Measurements from ENCODE around the gene MCM7. TPM values are rescaled to one million over a fixed set of nuclear protein-coding genes. Genes with fewer than 3 reads are reported as not detected.

The MCM7 gene
- total RNA-seq, 1 donor from 2014 or later, result 196 TPM

DNA sequence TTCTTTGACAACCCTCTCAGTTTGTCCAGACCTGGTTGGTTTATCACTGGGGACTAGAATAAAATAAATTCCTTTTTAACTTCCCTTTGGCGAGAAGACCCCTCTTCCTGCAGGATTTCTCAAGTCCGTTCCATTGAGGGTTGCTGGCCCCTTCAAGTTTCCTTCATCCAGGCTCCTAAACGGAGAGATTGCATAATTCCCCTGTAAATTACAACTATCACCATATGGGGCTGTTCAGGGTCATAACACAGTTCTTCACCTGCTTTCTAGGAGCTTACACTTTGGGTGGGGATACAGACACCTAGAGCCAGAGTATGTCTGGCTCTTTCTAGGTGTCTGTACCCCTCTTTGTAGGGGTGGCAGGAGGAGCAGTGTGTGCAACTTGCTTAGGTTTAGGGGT, 15.7 kb downstream of the MCM7 start:
- Mint-ChIP-seq H3K27me3 (ENCODE audit: unreplicated experiment) (peaks cover 12% of the 10 kb centered on the region), H3K9me3 (ENCODE audit: unreplicated experiment) (peaks cover 15% of the 10 kb centered on the region), H3K36me3 (ENCODE audit: unreplicated experiment) (no peaks in the 10 kb centered on the region), H3K4me3 (ENCODE audit: unreplicated experiment) (no peak overlapping the region), H3K4me1 (ENCODE audit: low read depth, unreplicated experiment) (peaks cover 7% of the 10 kb centered on the region), H3K27ac (ENCODE audit: unreplicated experiment) (no peak overlapping the region)
- no peak for DNase-seq
- TF ChIP-seq, protein P1, sequence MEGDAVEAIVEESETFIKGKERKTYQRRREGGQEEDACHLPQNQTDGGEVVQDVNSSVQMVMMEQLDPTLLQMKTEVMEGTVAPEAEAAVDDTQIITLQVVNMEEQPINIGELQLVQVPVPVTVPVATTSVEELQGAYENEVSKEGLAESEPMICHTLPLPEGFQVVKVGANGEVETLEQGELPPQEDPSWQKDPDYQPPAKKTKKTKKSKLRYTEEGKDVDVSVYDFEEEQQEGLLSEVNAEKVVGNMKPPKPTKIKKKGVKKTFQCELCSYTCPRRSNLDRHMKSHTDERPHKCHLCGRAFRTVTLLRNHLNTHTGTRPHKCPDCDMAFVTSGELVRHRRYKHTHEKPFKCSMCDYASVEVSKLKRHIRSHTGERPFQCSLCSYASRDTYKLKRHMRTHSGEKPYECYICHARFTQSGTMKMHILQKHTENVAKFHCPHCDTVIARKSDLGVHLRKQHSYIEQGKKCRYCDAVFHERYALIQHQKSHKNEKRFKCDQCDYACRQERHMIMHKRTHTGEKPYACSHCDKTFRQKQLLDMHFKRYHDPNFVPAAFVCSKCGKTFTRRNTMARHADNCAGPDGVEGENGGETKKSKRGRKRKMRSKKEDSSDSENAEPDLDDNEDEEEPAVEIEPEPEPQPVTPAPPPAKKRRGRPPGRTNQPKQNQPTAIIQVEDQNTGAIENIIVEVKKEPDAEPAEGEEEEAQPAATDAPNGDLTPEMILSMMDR (IDR thresholded peaks at IDR 0.05; ENCODE audit: partially characterized antibody, unreplicated experiment), result no peak

DNA sequence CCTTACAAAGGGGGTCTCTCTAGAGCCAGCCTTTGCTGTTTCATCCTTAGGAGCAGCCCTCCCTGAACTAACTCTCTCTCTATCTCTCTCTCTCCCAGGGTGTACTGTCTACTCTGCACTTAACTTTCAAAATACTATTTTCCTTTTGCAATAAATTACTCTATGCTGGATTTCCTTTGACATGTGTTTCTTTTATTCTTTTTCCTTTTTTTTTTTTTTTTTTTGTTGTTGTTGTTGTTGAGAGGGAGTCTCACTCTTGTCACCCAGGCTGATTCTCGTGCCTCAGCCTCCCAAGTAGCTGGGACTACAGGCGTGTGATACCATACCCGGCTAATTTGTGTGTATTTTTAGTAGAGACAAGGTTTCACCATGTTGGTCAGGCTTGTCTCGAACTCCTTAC, 18.2 kb downstream of the MCM7 start:
- Mint-ChIP-seq H3K4me3 (ENCODE audit: unreplicated experiment) (peak overlapping the region; percentile 92), H3K4me1 (ENCODE audit: low read depth, unreplicated experiment) (peaks cover 11% of the 10 kb centered on the region), H3K36me3 (ENCODE audit: unreplicated experiment) (peaks cover 6% of the 10 kb centered on the region), H3K27me3 (ENCODE audit: unreplicated experiment) (peaks cover 15% of the 10 kb centered on the region), H3K9me3 (ENCODE audit: unreplicated experiment) (peaks cover 10% of the 10 kb centered on the region), H3K27ac (ENCODE audit: unreplicated experiment) (peak overlapping the region; percentile 74)
- TF ChIP-seq, protein P1 (IDR thresholded peaks at IDR 0.05; ENCODE audit: partially characterized antibody, unreplicated experiment), result no peak
- DNase-seq, result no peak

- peak; percentile 98 for DNase-seq
- peaks cover 10% of the 10 kb centered on the region for H3K9me3 Mint-ChIP-seq (ENCODE audit: unreplicated experiment)
- H3K36me3 Mint-ChIP-seq (ENCODE audit: unreplicated experiment), result peaks cover 12% of the 10 kb centered on the region
- TF ChIP-seq, protein P1 (IDR thresholded peaks at IDR 0.05; ENCODE audit: partially characterized antibody, unreplicated experiment), result peak; percentile 93
- peaks cover 11% of the 10 kb centered on the region for H3K4me1 Mint-ChIP-seq (ENCODE audit: low read depth, unreplicated experiment)
- peak within 1 kb of the TSS; percentile 95 for H3K27ac Mint-ChIP-seq (ENCODE audit: unreplicated experiment)
- peaks cover 12% of the 10 kb centered on the region for H3K27me3 Mint-ChIP-seq (ENCODE audit: unreplicated experiment)
- H3K4me3 Mint-ChIP-seq (ENCODE audit: unreplicated experiment), result peak within 1 kb of the TSS; percentile 100
Measured at GRCh38 chr7:100081535-100082102, 19.6 kb downstream of the MCM7 start, which contains the start of gene ZNF3. ZNF3 (minus strand) TSS chr7:100081723; CDS start chr7:100077357, 4,366 bp downstream.

DNA sequence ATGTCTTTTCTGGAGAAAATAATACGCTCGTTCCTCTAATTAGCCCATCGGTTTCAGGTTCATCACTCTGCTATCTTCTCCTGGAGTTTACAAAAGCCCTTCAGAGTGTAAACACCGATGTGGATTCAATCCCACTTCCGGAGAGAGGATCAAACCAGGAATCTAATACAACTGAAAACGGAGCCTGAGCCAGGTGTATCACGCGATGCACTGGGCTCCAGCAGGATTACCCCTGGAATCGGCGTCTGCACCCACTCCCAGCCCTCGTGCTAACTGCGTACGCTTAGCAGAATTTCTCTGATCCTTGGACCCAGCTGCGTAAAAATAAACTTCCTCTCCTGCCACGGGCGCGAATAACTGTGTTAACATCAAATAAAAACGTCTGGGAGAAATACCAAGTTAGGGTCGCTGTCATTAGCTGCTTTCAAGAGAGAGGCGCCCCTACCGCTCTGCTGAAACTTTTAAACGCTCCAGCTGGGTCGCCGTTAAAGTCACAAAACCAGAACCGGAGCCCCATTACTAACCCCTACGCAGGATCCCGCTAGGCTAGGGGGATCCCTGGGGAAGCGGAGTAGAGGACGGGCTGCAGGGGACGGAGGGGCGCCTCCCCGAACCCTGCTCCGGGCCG, 20.2 kb downstream of the MCM7 start:
- H3K4me1 Mint-ChIP-seq (ENCODE audit: low read depth, unreplicated experiment), result peaks cover 11% of the 10 kb centered on the region
- TF ChIP-seq, protein P1 (IDR thresholded peaks at IDR 0.05; ENCODE audit: partially characterized antibody, unreplicated experiment), result no peak
- H3K27ac Mint-ChIP-seq (ENCODE audit: unreplicated experiment), result peak overlapping the region; percentile 94
- peak overlapping the region; percentile 100 for H3K4me3 Mint-ChIP-seq (ENCODE audit: unreplicated experiment)
- peaks cover 13% of the 10 kb centered on the region for H3K27me3 Mint-ChIP-seq (ENCODE audit: unreplicated experiment)
- peaks cover 13% of the 10 kb centered on the region for H3K9me3 Mint-ChIP-seq (ENCODE audit: unreplicated experiment)
- peaks cover 18% of the 10 kb centered on the region for H3K36me3 Mint-ChIP-seq (ENCODE audit: unreplicated experiment)
- DNase-seq, result no peak

GRCh38 chr7:100079024-100079560, 22.1 kb downstream of the MCM7 start:
- peaks cover 30% of the 10 kb centered on the region for H3K36me3 Mint-ChIP-seq (ENCODE audit: unreplicated experiment)
- no peak for DNase-seq
- peaks cover 21% of the 10 kb centered on the region for H3K27me3 Mint-ChIP-seq (ENCODE audit: unreplicated experiment)
- TF ChIP-seq, protein P1 (IDR thresholded peaks at IDR 0.05; ENCODE audit: partially characterized antibody, unreplicated experiment), result no peak
- H3K27ac Mint-ChIP-seq (ENCODE audit: unreplicated experiment), result peak overlapping the region; percentile 52
- H3K9me3 Mint-ChIP-seq (ENCODE audit: unreplicated experiment), result peaks cover 18% of the 10 kb centered on the region
- H3K4me1 Mint-ChIP-seq (ENCODE audit: low read depth, unreplicated experiment), result peaks cover 11% of the 10 kb centered on the region
- peak overlapping the region; percentile 83 for H3K4me3 Mint-ChIP-seq (ENCODE audit: unreplicated experiment)
